GM19455 (cell line): ENCODE results near the gene BEND3.
A peak's percentile ranks its signal among the peaks of the same experiment; 100 is the strongest.
"Not testable (repeated sequence)": the region's sequence is repeated elsewhere in the genome, so short reads cannot be mapped to it uniquely, and the experiment has no call there.

Experiments used
- ATAC-seq: cut with Tn5 transposase; IDR thresholded peaks from one replicate; pipeline ENCODE4 v1.9.1; 2021; ENCODE audit not compliant: unreplicated experiment

The BEND3 gene

DNA sequence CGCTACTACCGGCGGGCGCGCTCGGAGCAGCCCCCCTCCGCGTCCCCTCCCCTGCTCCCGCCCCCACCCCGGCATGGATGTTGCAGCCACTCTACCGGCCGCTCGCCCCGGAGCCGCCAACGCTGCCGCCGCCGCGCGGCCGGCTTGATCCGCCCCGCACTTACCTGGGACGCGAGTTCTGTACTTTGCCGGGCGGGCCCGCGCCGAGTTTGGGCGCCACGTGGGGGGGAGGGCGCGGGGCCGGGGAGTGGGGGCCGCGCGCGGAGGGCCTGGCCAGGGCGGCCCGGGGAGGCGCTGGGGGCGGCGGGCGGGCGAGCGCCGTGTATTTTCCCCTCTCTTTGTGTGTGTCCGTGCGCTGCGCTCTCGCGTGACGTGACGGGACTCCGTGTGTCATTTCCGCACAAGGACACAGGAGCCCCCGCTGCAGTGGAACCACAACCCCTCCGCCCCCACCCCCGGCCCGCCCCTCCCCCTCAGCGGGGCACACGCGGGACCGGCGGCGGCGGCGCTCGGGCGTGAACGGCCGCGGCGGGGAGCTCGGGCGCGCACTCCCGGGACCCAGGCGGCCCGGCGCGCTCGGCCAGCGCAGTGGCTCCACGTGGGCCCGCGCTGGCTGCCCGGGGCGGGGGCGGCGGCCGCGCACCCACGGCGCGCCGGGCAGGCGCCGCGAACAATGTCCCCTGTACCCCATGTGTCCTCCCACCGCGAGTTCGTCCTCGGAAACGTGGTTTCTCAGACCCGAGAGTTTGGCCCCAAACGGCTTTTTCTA, at the start of gene BEND3:
Gene BEND3, minus strand, starts transcription at position 590 of the 769 bp plus-strand sequence. CDS start 16,230 bp downstream, outside the sequence.
- peak; percentile 36 for ATAC-seq

DNA sequence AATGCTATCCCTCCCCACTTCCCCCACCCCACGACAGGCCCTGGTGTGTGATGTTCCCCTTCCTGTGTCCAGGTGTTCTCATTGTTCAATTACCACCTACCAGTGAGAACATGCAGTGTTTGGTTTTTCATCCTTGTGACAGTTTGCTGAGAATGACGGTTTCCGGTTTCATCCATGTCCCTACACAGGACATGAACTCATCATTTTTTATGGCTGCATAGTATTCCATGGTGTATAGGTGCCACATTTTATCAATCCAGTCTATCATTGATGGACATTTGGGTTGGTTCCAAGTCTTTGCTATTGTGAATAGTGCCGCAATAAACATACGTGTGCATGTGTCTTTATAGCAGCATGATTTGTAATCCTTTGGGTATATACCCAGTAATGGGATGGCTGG, 49.0 kb upstream of the BEND3 start:
- not testable (repeated sequence) for ATAC-seq

DNA sequence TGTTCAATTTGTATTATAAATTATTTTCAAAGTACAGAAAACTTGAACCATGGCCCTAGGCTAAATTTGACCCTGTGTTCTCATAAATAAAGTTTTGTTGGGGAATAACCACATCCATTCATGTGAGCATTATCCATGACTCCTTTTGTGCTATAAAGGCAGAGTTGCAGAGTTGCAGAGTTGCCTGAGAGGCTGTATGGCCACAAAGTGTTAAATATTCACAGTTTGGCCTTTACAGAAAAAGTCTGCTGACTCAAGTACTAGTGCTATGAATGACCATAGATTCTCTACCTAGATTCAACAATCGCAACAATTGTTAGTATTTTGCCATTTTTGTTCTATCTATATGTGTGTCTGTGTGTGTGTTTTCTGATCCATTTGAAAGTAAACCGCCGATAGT, 46.2 kb upstream of the BEND3 start:
- ATAC-seq, result no peak

DNA sequence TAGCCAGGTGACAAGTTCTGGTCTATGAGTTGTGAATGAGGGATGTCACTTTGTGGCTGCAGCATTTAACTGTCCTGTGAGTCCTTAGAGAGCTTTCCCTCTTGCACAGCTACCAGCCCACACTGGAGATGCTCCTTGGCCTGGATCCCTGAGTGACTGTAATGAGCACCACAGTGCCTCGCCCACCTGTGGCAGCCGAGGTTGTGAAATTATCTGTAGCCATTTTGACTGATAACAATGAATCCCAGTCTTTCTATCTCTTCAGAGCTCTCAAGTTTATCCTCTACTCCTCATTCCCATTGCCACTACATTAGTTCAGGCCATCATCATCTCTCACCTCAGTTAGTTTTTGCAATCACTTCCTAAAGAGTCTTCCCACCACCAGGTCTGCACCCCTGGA, 41.3 kb upstream of the BEND3 start:
- no peak for ATAC-seq

DNA sequence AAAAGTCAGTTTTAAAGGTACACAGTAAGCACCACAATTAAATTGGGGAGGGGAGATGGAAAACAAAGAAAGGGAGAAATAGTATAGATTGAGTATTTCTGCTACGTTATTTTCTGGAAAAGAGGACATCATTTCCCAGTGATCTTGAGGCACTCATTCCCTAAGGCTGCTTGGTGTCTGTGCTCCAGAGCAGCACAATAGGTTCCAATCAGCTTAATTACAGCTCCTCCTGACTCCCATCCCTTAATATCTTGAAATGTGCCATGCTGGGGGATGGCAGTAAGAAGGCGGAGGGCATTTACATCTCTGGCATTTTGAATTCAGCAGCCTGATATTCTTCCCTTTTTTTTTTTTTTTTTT, 39.5 kb upstream of the BEND3 start:
- no peak for ATAC-seq

DNA sequence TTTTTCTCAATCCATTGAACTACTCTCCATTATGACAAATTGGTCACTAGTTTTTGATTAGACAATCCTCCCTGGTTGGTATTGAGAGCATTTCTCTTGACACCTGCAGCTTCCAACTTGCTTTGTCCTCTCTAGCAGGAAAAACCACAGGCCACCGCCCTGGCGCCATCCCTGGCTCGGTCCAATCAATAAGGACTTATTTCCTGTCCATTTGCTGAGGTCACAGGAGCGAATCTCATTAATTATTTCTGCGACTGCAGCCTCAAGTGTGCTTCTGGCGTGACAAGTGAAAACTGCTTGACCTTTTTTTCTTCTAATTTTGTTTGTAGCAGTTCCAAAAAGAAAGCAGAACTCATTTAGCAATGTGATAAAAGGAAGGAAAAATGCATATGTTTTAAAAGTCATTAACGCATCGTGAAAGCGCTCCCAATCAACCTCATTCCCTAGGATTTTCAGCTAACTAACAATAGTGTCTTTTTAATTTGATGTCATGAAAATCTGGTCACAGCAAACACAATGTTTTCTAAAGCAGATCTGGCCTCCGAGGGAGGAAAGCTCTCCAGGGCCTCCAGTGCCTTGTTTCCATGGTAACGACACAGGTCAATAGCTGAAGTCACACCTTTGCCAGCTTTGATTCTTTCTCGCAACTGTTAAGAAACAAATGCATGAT, 39.0 kb upstream of the BEND3 start:
- ATAC-seq, result no peak

DNA sequence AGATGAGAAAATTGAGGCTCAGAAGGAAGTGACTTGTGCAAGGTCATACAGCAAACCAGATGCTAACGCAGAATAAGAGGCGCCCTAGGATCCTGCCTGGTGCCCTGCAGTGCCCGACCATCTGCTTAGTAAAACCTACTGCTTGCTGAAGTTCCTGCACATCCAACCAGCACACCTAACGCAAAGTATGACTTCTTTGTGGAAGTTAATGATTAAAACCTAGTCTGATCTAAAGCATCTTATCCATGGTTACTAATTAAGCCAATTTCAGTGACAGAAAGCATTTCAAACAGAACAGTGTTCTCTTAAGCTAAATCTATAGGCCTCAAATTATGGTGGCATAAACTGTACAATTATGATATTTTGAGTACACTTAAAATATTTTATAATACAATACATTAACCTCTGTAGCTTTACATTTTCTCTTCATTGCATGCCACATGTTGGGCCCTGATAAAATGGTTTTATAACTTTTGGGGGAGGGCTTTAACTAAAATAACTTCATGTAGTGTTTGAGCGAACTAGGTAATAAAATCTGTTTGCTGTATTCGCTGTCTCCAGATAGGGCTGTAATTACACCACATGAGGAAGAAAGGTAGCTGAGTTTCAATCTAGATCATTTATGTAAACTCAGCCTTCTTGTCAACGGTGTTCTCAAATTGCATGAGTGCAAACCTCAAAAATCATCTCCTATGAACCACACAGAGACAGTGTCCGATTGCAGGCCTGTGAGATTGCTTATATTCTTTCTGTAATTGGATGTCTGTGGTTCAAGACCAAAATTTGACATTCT, 37.5 kb upstream of the BEND3 start:
- ATAC-seq, result no peak

DNA sequence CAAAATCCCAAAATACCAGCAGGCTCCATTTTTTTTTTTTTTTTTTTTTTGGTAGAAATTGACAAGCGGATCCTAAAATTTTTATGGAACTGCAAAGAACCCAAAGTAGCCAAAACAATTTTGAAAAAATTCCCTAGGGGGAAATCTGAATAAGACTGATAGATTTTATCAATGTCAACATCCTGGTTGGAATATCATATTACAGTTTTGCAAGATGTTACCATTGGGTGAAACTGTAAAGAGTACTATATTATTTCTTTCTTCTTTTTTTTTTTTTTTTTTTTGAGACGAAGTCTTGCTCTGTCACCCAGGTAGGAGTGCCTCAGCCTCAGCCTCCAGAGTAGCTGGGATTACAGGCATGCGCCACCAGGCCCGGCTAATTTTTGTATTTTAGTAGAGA, 29.4 kb upstream of the BEND3 start:
- ATAC-seq, result no peak

DNA sequence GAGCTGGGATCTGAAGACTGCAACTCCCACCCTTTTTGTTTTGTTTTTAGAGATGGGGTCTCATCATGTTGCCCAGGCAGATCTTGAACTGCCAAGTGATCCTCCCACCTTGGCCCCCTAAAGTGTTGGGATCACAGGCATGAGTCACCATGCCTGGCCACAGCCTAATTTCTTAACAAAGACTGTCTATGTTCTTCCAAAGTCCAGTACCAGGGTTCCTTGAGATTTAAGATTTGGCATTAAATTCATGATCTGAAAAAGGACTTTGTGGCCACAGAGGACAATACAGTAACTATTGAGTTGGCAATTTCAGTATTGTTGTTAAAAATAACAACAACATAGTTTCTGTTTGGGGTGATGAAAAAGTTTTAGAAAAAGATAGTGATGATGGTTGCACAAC, 28.7 kb upstream of the BEND3 start:
- ATAC-seq, result no peak

DNA sequence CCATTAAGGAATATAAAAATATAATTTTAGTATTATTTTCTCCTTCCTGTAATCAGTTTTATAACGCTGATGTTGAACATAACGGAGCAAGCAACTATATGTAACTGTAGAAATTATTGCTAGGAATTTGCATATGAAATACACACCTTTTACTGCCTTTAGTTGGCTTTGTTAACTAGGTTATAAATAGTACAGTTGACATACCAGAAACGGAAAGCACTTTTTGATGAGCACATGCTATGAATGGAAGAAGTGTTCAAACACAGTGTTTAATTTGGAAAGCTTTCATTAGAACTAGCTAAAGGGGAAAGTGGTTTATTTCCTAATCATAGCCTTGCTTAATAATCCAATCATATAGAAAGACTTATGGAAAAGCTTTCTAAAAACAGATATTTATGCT, 25.3 kb upstream of the BEND3 start:
- no peak for ATAC-seq

DNA sequence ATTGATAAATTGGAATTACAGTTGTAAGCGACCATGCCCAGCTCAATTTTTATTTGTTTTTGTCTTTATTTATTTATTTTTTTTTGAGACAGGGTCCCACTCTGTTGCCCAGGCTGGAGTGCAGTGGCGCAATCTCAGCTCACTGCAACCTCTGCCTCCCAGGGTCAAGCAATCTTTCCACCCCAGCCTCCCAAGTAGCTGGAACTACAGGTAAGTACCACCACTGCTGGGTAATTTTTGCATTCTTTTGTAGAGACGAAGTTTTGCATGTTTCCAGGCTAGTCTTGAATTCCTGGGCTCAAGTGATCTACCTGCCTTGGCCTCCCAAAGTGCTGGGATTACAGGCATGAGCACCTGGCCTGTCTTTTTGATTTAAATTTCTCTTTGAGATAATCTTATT, 21.0 kb upstream of the BEND3 start:
- not testable (repeated sequence) for ATAC-seq

DNA sequence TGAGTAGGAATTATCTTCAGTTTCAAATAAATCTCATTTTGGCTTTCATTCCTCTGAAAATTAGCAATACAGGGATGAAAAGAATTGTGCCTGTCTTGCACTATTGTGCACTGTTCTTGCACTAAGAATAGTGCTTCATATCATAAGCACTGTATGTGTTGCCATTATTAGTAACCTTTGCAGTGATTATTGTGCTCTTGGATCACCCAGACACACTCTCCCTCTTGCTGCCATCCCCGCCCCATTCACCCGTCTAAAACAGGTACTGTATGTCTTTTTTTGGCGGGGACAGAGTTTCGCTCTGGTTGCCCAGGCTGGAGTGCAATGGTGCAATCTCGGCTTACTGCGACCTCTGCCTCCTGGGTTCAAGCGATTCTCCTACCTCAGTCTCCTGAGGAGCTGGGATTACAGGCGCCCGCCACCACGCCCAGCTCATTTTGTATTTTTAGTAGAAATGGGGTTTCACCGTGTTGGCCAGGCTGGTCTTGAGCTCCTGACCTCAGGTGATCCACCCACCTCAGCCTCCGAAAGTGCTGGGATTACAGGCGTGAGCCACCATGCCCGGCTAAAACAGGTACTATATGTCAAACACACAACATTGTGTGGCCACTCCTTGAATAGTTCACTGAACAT, 19.8 kb upstream of the BEND3 start:
- not testable (repeated sequence) for ATAC-seq

DNA sequence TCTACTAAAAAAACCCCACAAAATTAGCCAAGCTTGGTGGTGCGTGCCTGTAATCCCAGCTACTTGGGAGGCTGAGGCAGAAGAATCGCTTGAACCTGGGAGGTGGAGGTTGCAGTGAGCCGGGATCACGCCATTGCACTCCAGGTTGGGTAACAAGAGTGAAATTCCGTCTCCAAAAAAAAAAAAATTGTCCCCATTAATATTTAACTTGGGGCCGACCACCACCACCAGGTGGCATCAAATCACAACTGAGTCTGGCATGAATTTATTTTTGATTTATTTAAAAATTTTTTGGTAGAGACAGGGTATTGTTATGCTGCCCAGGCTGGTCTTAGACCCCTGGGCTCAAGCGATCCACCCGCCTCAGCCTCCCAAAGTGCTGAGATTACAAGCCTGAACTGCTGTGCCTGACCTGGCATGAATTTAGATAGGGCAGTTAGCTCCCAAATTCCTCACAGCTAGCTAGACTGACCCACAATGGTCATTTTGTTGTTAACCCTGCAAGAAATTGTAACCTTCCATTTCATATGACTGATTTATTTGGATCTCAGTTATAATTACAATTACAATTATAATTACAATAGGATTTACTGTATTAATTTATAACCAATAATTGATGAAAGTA, 17.1 kb upstream of the BEND3 start:
- ATAC-seq, result no peak

DNA sequence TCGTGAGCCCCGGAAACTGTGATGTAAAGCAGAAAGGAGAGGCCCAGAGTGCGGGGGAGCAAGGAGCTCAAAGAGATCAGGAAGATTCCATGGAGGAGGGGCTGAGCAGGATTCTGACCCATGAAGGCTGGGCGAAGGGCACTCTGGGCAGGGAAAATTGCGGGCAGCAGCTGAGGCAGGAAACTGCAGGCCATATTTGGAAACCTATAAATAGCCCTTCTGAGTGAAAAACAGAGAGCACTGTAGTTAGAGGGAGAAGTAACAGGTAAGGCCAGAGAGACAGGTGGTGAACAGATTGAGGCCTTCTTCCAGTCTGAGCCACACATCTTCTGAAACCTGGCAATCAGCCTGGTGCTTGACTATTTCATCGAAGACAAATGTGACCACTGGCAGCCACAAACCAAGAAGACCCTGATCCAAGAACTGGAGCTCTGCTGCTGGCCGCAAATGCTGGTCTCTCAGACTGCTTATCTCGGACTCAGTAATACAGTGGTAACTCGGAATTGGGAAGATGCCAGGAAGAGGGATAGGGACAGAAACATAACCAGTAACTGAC, 14.1 kb upstream of the BEND3 start:
- ATAC-seq, result no peak

DNA sequence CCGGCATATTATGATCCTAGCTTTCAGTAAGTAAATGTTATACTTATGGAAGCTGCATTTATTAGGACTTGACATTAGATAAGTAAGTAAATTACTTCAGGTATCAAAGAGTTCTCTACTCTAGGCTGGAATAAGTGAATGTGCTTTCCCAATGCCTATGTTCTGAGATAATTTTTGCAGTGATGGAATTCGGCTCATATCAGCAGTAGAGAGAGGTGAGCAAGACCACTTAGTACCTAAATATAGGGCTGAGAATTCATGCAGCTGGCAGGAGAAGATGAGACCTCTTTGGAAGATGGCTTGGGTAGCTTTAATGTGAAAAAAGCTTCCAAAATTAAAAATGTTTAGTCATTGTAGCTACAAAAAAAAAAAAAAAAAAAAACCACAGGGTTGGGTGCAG, 13.3 kb upstream of the BEND3 start:
- no peak for ATAC-seq

DNA sequence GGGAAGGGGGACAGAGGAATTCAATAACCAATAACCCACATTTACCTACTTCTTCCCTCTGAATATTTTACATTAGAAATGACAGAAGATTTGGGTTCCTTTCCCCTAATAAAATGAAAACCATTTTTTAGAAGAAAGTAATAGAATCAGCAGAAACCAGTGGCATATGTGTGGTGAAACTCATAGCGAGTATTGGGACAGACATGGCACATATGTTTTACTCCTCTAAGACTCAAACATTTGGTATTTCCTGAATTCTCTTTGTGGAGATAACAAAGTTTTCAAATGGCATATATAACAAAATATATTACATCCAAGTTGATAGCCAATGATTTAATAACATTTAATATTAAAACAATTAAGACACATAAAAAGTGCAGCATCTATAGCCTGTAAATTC, 12.9 kb upstream of the BEND3 start:
- ATAC-seq, result no peak

DNA sequence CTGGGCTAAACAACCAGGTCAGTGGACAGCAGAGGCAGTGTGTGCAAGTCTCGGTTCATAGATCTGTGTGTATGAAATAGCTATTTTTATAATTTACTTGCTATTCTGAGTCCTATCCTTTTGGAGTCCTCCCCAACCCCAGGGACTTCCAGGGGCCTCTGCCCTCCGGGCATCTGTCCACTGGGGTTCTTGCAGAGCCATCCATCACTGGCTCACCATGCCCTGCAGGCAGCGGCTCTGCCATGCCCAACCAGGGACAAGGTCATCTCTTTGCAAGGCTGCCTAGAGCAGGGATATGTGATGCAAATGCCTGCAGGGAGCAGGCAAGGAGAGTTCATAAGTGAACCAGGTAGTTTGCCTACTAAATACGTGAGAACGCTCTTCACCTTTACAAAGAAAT, 10.5 kb upstream of the BEND3 start:
- ATAC-seq, result no peak

DNA sequence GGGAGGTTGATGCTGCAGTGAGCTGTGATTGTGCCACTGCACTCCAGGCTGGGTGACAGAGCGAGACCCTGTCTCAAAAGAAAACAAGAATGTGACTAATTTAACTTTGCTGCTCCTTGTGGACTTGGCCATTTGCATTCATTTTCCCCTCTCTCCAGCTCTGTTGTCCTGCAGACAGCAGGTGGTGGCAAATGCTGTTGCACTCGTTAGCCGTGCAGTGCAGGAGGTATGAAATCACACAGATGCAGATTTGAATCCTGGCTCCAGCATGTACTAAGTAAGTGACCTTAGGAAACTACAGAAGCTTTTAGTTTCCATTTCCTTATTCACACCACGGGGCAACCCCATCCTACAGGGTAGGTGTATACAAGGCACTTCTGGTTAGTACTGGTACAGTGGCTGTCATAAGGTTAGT, 9.6 kb upstream of the BEND3 start:
- ATAC-seq, result peak; percentile 71

DNA sequence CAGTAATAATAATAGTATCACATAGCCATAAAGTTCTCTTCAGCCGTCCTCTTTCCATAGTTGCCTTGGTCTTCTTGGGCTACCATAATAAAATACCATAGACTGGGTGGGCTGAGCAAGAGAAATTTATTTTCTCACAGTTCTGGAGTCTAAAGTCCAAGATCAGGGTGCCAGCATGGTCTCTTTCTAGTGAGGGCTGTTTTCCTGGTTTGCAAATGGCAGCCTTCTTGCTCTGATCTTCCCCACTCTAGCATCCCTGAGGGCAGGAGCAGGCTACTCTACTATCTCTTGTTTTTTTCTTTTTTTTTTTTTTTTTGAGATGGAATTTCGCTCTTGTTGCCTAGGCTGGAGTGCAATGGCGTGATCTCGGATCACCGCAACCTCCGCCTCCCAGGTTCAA, 8.2 kb upstream of the BEND3 start:
- no peak for ATAC-seq

DNA sequence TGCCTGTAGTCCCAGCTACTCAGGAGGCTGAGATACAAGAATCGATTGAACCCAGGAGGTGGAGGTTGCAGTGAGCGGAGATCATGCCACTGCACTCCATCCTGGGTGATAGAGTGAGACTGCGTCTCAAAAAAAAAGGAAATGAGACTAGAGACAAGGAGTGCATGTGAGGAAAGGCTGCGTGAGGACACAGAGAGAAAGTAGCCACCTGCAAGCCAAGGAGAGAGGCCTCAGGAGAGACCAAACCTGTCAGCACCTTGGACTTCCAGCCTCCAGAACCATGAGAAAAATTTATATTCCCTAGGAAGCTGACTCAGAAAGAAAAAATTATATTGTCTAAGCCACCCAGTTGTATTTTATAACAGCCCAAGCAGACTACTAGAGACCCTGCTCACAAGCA, 7.4 kb upstream of the BEND3 start:
- no peak for ATAC-seq
